ENCODE results near the gene ARHGAP23.

Gene ARHGAP23

GRCh38 chr17:38428112-38428642 lies at the start of gene ARHGAP23:
ARHGAP23 (plus strand) TSS chr17:38428464; CDS start chr17:38428486, 22 bp downstream.
- FAIRE-seq, result no peak
- DNase-seq (ENCODE audit: insufficient read length, low spot score), result peak; percentile 65

DNA sequence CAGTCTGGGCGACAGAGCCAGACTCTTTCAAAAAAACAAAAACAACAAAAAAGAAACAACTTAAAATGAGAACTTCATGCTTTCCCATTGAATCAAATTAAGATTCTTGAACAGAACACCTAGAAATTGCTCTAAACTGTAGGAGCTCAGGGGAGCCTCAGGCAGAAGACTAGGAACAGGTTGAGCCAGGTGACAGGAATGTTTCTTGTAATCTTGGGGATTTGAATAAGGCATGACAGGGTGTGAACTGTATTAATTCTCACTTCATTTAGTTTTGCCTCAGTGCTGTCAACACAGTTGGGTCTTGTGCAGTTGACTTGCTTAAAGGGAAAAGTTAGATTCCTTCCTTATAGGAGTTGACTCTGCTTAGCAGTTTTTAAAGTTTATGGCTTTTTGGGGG lies 48.8 kb upstream of the ARHGAP23 start:
- FAIRE-seq (no peak), DNase-seq (ENCODE audit: insufficient read length, low spot score) (no peak)

- FAIRE-seq, result no peak
- DNase-seq (ENCODE audit: insufficient read length, low spot score), result no peak
Measured at GRCh38 chr17:38395090-38395489, 33.2 kb upstream of the ARHGAP23 start.

- FAIRE-seq (no peak), DNase-seq (ENCODE audit: insufficient read length, low spot score) (no peak)
Measured at GRCh38 chr17:38397227-38397626, 31.0 kb upstream of the ARHGAP23 start.

DNA sequence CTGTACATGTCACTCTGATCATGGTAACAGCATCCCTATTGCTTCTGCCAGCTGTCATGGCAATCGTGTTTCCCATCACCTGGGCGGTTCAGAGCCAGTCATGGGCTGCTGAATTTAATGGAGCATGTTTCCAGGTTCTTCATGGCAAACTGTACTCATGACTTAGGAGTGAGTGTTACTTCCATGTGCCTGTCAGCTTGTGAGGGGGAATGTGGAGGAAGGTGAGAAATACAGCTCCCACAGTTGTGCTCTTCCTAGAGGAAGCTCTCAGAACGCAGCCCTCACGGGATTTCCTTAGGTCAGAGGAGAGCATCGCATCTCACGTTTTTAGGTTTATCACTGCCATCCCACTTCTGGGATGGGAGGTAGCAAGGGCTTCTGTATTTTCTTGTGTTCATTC lies 28.0 kb upstream of the ARHGAP23 start:
- DNase-seq (ENCODE audit: insufficient read length, low spot score) (no peak), FAIRE-seq (no peak)

DNA sequence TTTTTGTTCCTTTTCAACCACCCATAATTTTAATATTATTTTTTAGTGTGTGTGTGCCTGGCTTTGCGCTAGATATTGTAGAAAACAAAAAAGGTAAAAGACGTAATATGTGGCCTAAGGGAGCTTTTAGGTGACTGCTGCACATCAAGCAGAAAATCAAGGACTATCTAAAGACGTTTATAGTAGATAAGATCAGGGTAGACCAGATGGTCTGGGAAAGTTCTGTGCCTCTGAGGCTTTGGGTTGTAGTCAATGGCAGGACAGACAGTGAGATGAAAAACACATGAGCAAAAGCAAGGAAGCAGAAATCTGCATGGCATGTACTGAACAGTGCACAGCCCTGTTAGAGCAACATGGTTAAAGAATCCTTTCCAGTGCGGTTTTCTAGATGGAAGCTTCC lies 26.8 kb upstream of the ARHGAP23 start:
- no peak for FAIRE-seq
- no peak for DNase-seq (ENCODE audit: insufficient read length, low spot score)

DNA sequence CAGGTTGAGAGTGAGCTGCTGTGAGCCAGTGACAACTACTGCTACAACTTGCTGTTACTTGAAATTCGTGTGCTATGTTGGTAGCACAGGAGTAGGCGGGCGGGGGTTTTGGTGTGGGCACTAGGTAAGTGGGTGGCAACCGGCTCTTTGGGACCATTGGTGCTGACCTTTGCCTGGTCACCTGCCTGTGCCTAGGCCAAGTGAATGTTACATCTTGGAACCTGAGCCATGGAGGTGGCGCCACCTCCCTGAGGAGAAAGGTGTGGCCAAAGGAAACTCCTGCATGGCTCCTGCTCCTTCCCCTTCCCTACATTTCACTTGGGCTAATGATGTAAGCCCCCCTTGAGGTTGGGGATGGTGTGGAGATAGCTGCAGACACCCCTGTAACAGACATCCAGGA lies 25.4 kb upstream of the ARHGAP23 start:
- DNase-seq (ENCODE audit: insufficient read length, low spot score) (no peak), FAIRE-seq (no peak)

DNA sequence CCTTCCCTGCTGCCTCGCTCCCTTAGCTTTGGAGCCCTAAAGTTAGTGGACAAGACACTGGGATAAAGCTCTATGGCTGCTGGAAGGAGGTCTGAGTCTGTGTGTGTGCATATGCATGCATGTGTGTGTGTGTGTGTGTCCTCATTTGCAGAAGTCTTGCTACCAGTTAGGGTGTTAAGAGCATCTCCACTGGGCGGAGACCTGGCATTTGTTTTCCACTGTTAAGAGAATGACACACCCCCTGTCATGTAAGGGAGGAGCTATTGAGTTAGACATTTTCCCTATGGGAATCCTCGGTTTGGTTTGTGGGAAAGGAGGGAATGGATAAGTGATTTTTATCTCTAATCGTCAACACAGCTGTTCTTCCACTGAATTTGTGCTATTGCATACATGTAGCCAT lies 24.8 kb upstream of the ARHGAP23 start:
- DNase-seq (ENCODE audit: insufficient read length, low spot score) (no peak), FAIRE-seq (no peak)

DNA sequence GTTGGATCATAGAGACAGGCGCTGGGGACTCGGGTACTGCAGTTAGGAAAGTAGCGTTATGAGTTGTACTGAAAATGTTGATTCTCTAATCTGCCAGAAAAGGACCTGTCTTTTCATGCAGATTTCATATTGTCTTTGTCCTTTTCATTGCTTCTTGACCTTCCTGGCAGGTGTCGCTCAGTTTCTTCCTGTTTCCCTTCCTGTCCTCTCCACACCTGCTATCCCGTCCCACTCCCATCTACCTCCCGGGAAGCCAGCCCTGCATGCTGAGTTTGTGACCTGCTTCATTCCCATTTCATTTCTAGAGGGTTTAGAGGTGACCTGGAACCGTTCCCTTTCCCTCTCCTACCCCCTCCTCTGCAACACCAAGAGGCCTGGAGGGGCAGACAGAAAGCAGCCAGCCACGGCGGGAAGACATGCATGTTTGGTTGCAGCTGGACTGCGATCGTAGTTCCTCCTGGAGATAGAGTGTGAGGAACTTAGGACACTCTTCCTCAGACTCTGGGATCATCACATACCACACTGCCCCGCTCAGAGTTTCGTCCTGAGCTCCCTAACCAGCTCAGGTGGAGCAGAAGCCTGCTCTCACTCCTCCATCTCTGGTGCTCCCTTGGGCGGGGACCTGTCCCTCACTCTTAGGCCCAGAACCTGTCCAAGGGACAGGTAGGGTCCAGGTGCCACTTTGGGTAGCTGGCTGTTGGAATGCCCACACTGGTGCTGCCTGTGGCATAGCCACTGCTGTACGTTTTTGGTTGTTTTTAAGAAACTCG lies 23.9 kb upstream of the ARHGAP23 start:
- DNase-seq (ENCODE audit: insufficient read length, low spot score) (no peak), FAIRE-seq (no peak)

DNA sequence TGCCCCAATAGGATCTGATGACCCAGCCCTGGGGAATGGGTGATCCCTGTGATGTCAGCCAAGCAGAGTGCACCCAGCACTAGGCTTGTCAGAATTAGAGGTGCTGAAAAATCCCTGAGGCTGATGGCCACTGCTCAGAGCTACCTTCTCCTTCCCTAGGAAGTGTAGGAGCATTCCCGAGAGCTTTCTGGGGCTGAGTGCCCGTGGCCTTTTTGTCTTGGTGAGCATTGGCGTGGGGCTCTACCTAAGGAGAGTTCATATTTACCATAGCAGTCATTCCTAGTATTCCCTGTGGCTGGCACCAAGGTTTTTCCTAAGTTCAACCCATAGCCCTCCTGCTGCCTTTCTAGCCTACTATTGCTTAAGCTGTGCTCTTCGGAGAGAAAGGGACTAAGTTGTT lies 22.6 kb upstream of the ARHGAP23 start:
- DNase-seq (ENCODE audit: insufficient read length, low spot score) (no peak), FAIRE-seq (no peak)

DNA sequence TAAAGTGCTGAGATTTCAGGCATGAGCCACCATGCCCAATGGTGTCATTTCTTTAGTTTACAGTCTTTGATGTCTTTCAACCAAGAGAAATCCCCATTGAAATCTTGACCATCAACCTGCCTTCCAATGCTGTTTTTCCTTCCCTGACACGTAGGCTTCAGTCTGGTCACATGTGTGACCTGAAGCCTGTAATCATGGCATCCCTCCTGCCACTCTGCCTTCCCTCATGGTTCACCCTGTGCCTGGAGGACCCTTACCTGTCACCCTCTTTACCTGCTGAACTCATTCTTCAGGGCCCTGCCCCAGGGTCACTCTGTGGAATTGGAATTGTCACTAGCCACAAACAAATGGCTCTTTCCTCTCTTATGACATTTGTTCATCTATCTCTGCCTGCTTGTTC lies 18.1 kb upstream of the ARHGAP23 start:
- FAIRE-seq, result no peak
- DNase-seq (ENCODE audit: insufficient read length, low spot score), result no peak

DNA sequence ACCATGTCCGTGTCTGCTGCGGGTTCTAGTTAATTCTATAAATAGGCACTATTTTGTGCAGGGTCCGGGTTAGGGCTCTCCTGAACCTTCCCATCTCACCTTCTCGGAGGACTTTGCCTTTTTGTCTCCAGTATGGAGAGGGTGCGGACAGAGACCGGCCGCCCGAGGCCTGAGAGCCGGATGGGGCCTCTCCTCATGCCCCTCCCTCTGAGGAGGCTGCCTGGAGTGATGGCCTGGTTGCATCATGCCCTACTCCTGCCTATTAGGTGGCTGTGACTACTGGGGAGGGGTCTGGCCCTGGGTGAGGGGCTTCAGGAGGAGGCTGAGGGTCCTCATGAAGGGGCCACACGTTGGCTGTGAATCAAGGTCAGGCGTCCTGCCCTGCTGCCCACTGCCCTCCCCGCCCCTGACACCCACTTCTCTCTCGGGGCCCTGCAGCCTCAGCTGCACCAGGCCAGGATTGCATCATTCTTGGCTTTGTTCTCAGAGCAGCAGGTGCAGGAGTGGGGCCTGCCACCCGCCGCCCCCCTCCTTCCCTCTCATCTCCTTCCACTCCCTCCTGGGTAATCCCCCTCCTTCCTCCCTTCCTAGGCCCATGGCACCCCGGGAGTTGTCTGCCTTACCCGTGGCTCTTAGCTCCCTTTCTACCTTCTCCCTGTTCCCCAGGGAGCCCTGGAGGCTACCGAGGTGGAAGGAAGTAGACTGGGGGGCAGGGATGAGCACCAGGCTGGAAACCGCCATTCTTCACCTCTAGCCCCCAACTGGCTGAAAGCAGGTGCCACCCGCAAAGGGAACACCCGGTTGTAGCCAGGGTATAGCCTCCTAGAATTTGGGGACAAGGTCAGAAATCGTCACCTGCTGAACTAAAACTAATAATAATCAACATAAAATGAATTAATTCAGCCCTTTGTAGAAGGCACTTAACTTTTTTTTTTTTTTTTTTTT lies 12.7 kb upstream of the ARHGAP23 start:
- FAIRE-seq, result no peak

GRCh38 chr17:38416840-38417209 lies 11.4 kb upstream of the ARHGAP23 start:
- FAIRE-seq (no peak), DNase-seq (ENCODE audit: insufficient read length, low spot score) (no peak)

More for the DNA sequence above, 12.7 kb upstream of the ARHGAP23 start:
- DNase-seq (ENCODE audit: insufficient read length, low spot score), result no peak

GRCh38 chr17:38417210-38417951 lies 10.9 kb upstream of the ARHGAP23 start:
- no peak for DNase-seq (ENCODE audit: insufficient read length, low spot score)

GRCh38 chr17:38418062-38418692 lies 10.1 kb upstream of the ARHGAP23 start:
- no peak for FAIRE-seq
- no peak for DNase-seq (ENCODE audit: insufficient read length, low spot score)

More at GRCh38 chr17:38417210-38417951, 10.9 kb upstream of the ARHGAP23 start:
- no peak for FAIRE-seq

DNA sequence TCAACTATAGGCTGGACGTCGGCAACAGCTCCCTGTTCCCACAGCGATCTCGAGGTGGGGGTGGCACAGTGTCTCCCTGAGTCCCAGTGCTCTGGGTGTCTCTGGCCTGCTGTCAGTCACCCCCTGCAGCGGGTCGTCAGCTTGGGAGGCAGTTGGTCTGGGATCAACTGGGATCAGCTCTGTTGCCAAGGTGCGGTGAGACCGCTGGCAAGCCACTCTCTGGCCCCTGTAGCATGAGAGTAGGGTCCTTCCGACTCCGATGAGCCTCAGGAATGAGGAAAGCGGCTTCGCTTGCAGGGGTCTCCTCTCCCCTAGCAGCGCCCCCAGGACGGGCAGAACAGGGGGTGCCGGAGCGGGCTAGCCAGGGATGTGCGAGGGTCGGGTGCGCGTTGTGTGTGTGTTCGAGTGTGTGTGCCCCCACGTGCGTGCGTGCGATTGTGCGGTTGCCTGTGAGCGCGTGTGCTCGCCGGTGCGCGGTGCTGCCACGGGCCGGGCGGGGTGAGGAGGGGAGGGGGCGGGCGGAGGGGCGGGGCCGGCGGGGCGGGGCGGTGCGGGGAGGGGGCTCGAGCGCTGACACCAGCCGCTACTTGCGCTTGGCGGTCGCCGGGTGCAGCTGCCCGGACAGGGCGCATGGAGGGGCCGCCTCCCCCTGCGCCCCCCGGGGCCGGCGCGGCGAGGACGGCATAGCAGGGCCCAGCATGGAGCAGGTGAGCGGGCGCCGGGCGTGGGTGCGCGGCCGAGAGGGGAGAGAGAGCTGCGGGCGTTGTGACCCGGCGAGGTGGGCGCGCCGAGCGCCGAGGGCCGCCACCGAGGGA lies 9.4 kb upstream of the ARHGAP23 start:
- FAIRE-seq, result no peak

GRCh38 chr17:38419508-38419981 lies 8.7 kb upstream of the ARHGAP23 start:
- FAIRE-seq (no peak), DNase-seq (ENCODE audit: insufficient read length, low spot score) (no peak)

More for the DNA sequence above, 9.4 kb upstream of the ARHGAP23 start:
- DNase-seq (ENCODE audit: insufficient read length, low spot score), result no peak

- DNase-seq (ENCODE audit: insufficient read length, low spot score) (no peak), FAIRE-seq (no peak)
Measured at GRCh38 chr17:38420518-38420917, 7.7 kb upstream of the ARHGAP23 start.

- FAIRE-seq, result no peak
- no peak for DNase-seq (ENCODE audit: insufficient read length, low spot score)
Measured at GRCh38 chr17:38421171-38421841, 7.0 kb upstream of the ARHGAP23 start.
